Esophagus muscularis mucosa (tissue), 4 donors: ENCODE data around the gene GABRB2. TPM values are rescaled to one million over a fixed set of nuclear protein-coding genes. Genes with fewer than 3 reads are reported as not detected.

ENCODE experiments used
- DNase-seq: peaks from one replicate; pipeline ENCODE4 v3.0.0-alpha.2; 2017; ENCODE audit errors: extremely low spot score
- H3K27ac ChIP-seq, 4 donors: fragments of 200-600 bp; sonication (generic); replicated peaks in 1 of 4; 1 replicate in 3 of 4; 2 replicates in 1 of 4; pipeline ENCODE4 v1.5.1; 2016 to 2019; ENCODE audit warnings: mild to moderate bottlenecking in 1 of 4
- H3K27me3 ChIP-seq, 4 donors: fragments of 200-600 bp; sonication (generic); one replicate each; pipeline versions ENCODE4 v1.5.1 to v1.6.0; 2016 to 2019
- H3K36me3 ChIP-seq, 4 donors: fragments of 200-600 bp; sonication (generic); one replicate each; pipeline ENCODE4 v1.5.1; 2016 to 2019
- H3K4me1 ChIP-seq, 4 donors: fragments of 200-600 bp; sonication (generic); one replicate each; pipeline ENCODE4 v1.5.1; 2016 to 2019
- H3K4me3 ChIP-seq, 4 donors: fragments of 200-600 bp; sonication (generic); 1 replicate in 2 of 4; 2 replicates in 2 of 4; pipeline ENCODE4 v1.5.1; 2016 to 2019; ENCODE audit warnings: mild to moderate bottlenecking in 4 of 4, moderate library complexity in 1 of 4
- H3K9me3 ChIP-seq, 4 donors: fragments of 200-600 bp; sonication (generic); 1 replicate in 3 of 4; 2 replicates in 1 of 4; pipeline ENCODE4 v1.5.1; 2016 to 2019
- EP300 ChIP-seq: sonication (generic); formaldehyde crosslinking; IDR thresholded peaks from one replicate; pipeline ENCODE4 v1.6.1; 2017; ENCODE audit warnings: antibody characterized with exemption
- POLR2A ChIP-seq: fragments of 450-650 bp; IDR thresholded peaks from one replicate; pipeline ENCODE4 v1.6.1; 2017; ENCODE audit warnings: antibody characterized with exemption, moderate library complexity, mild to moderate bottlenecking, low read depth
- POLR2AphosphoS5 ChIP-seq, 2 donors: sonication (generic); formaldehyde crosslinking; IDR thresholded peaks; one replicate each; pipeline ENCODE4 v1.6.1; 2017; ENCODE audit warnings: antibody characterized with exemption in 2 of 2
- WGBS: methylation state at CpG from one replicate; pipeline ENCODE4 v1.1.5; 2018; 5-methylcytosine and 5-hydroxymethylcytosine counted together
- intact Hi-C: fragments of 100-400 bp; cut with DNase I; formaldehyde crosslinking; loops from one replicate; pipeline ENCODE4 v1.15.1; 2023
- total RNA-seq, 4 donors: library from RNA; depleted of rRNA; stranded (reverse); fragments of >200 nt; gene quantifications; one replicate each; pipeline versions ENCODE4 v1.1.0 to v1.2.1, GENCODE V29; 2016
- TF ChIP-seq, protein P1 (sequence below), 3 experiments: fragments of 200-600 bp in 2 of 3; fragments of 450-650 bp in 1 of 3; sonication (generic) in 2 of 3; IDR thresholded peaks; one replicate each; pipeline ENCODE4 v1.5.1; 2017 to 2019; ENCODE audit warnings: antibody characterized with exemption in 3 of 3, mild to moderate bottlenecking in 2 of 3, moderate library complexity in 1 of 3

Gene GABRB2
- total RNA-seq, 4 donors from 2014 or later, result 0.92 to 1.7 (median 1.2) TPM

DNA sequence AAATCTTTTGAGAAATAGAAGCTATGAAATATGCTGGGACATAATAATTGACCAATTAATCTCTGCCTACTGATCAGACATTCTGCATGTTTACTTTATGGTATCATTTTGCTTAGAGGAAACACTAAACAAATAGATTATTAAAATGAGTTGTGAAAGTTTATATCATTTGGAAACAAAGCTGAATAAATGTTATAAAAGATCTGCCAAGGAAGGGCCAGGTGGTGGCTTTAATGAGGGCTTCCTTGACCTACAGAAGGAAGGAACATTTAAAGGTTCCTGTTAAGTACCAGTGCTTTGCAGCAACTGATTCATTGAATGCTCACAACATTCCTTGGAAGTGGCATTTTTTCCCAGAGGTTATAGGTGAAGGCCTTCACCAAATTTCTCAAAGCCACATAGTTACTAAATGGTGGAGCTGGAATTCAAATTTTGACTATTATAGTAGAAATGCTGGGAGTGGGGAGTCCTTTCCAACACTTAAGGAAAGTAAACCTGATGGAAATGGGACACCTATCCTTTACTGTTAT lies 250.7 kb downstream of the GABRB2 start:
- Histone ChIP-seq H3K4me1 (no peaks in the 10 kb centered on the region), H3K27ac (no peak overlapping the region), H3K36me3 (no peaks in the 10 kb centered on the region), H3K9me3 (no peaks in the 10 kb centered on the region), H3K4me3 (no peak overlapping the region), H3K27me3 (no peaks in the 10 kb centered on the region)
- DNase-seq, result no peak
- intact Hi-C loops, result no loop called here
- TF ChIP-seq POLR2A (no peak), POLR2AphosphoS5 (IDR thresholded peaks at IDR 0.05) (no peak), EP300 (no peak)
- TF ChIP-seq, protein P1, sequence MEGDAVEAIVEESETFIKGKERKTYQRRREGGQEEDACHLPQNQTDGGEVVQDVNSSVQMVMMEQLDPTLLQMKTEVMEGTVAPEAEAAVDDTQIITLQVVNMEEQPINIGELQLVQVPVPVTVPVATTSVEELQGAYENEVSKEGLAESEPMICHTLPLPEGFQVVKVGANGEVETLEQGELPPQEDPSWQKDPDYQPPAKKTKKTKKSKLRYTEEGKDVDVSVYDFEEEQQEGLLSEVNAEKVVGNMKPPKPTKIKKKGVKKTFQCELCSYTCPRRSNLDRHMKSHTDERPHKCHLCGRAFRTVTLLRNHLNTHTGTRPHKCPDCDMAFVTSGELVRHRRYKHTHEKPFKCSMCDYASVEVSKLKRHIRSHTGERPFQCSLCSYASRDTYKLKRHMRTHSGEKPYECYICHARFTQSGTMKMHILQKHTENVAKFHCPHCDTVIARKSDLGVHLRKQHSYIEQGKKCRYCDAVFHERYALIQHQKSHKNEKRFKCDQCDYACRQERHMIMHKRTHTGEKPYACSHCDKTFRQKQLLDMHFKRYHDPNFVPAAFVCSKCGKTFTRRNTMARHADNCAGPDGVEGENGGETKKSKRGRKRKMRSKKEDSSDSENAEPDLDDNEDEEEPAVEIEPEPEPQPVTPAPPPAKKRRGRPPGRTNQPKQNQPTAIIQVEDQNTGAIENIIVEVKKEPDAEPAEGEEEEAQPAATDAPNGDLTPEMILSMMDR (IDR thresholded peaks at IDR 0.05), result no peak

DNA sequence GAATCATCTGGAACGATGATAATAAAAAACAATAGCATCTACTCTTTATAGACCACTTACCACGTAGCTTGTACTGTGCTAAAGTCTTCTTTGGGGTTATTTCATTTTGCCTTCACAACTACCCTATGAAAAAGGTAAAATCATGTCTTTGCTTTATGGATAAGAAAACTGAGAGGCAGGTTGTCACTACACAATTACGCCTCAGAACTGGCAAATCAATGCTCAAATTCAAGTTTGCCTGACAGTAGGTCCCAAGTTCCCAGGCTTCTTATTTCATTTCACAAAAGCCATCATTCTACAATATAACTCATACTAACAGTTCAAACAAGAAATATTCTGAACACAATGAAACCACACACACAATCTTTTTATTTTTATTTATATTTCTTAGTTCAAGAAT lies 258.5 kb downstream of the GABRB2 start:
- no peaks in the 10 kb centered on the region for H3K36me3 ChIP-seq
- 89% methylated on average over 3 of the region's 3 CpGs for WGBS
- H3K27ac ChIP-seq, result no peak overlapping the region
- H3K9me3 ChIP-seq, result no peaks in the 10 kb centered on the region
- H3K4me3 ChIP-seq, result no peak overlapping the region
- intact Hi-C loops, result no loop called here
- no peaks in the 10 kb centered on the region for H3K27me3 ChIP-seq
- H3K4me1 ChIP-seq, result peaks cover 0 to 9% (median 8%) of the 10 kb centered on the region in 4 donors
- DNase-seq, result no peak
- TF ChIP-seq, protein P1 (IDR thresholded peaks at IDR 0.05), result no peak
- TF ChIP-seq POLR2A, result no peak
- no peak for TF ChIP-seq EP300
- TF ChIP-seq POLR2AphosphoS5 (IDR thresholded peaks at IDR 0.05), result no peak

DNA sequence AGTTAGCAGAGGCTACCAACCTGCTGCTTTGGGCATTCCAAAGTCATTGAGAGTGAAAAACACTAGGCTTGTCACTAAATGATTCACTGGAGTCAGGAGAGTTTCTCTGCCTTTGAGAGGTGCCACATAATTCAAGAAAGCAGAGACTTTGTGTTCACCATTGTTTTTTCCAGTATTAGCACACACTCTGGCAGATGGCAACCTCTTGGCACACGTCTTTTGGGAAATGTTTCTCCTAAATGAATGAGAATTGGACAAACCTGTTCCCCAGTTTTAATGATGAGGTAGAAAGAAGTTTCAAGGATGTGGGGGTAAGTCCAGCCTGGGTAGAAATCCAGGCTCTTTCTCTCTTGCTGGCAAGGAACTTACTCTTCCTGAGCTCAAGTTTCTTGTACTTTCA lies 259.1 kb downstream of the GABRB2 start:
- no peak overlapping the region for H3K4me3 ChIP-seq
- peaks cover 0 to 9% (median 8%) of the 10 kb centered on the region in 4 donors for H3K4me1 ChIP-seq
- no peak for DNase-seq
- intact Hi-C loops, result no loop called here
- TF ChIP-seq POLR2A, result no peak
- TF ChIP-seq, protein P1 (IDR thresholded peaks at IDR 0.05), result no peak
- TF ChIP-seq POLR2AphosphoS5 (IDR thresholded peaks at IDR 0.05), result no peak
- TF ChIP-seq EP300, result no peak
- WGBS, result 70% methylated on average over 1 of the region's 1 CpG
- H3K36me3 ChIP-seq, result no peaks in the 10 kb centered on the region
- no peak overlapping the region for H3K27ac ChIP-seq
- no peaks in the 10 kb centered on the region for H3K27me3 ChIP-seq
- H3K9me3 ChIP-seq, result no peaks in the 10 kb centered on the region

- no peak for DNase-seq
- Histone ChIP-seq H3K4me3 (no peak overlapping the region), H3K27me3 (no peaks in the 10 kb centered on the region), H3K36me3 (no peaks in the 10 kb centered on the region), H3K27ac (no peak overlapping the region), H3K9me3 (no peaks in the 10 kb centered on the region), H3K4me1 (peaks cover 0 to 9% (median 8%) of the 10 kb centered on the region in 4 donors)
- 81% methylated on average over 3 of the region's 3 CpGs for WGBS
- intact Hi-C loops, result no loop called here
- TF ChIP-seq POLR2A, result no peak
- TF ChIP-seq POLR2AphosphoS5 (IDR thresholded peaks at IDR 0.05), result no peak
- no peak for TF ChIP-seq EP300
- TF ChIP-seq, protein P1 (IDR thresholded peaks at IDR 0.05), result no peak
Observed at GRCh38 chr5:161286066-161286655, 260.4 kb downstream of the GABRB2 start.

- WGBS, result 81% methylated on average over 2 of the region's 2 CpGs
- Histone ChIP-seq H3K36me3 (no peaks in the 10 kb centered on the region), H3K4me3 (no peak overlapping the region), H3K9me3 (no peaks in the 10 kb centered on the region), H3K27me3 (no peaks in the 10 kb centered on the region), H3K27ac (no peak overlapping the region), H3K4me1 (peaks cover 0 to 9% (median 8%) of the 10 kb centered on the region in 4 donors)
- TF ChIP-seq, protein P1 (IDR thresholded peaks at IDR 0.05), result no peak
- TF ChIP-seq POLR2A (no peak), POLR2AphosphoS5 (IDR thresholded peaks at IDR 0.05) (no peak), EP300 (no peak)
- intact Hi-C loops, result no loop called here
- DNase-seq, result no peak
Observed at GRCh38 chr5:161284445-161284844, 262.1 kb downstream of the GABRB2 start.
